Esophagus squamous epithelium (tissue), 4 donors: ENCODE data around the gene BMP5.

ENCODE experiments used
- CTCF ChIP-seq, 6 experiments: fragments of 450-650 bp in 4 of 6; fragments of 200-600 bp in 2 of 6; sonication (generic) in 2 of 6; IDR thresholded peaks; one replicate each; pipeline ENCODE4 v1.5.1; 2016 to 2019; ENCODE audit warnings: antibody characterized with exemption in 6 of 6, mild to moderate bottlenecking in 4 of 6, moderate library complexity in 4 of 6
- POLR2A ChIP-seq, 4 donors: fragments of 450-650 bp; IDR thresholded peaks; one replicate each; pipeline ENCODE4 v1.6.1; 2017; ENCODE audit warnings: antibody characterized with exemption in 4 of 4, mild to moderate bottlenecking in 4 of 4, moderate library complexity in 3 of 4

DNA sequence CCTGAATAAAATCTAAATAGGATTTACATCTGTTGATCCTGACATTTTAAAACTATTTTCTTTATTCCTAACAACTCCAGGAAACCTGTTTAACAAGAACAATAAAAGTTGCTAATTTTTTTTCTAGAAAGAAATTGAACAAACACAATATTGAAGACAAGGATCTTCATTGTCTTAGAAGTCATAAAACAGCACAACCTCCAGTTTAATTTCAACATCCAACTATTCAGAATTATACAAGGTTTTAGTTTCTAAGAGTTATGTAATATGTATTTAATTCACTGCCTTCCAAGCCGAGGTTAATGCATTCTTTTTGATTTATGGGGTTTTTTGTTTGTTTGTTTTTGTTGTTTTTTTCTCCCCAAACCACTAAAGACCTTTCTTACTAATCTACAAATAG lies 7.2 kb downstream of the BMP5 start:
- TF ChIP-seq CTCF (IDR thresholded peaks at IDR 0.05) (no peak), POLR2A (IDR thresholded peaks at IDR 0.05) (no peak)
